GM12892 (cell line): ENCODE measurements around the gene CEP128.

Source experiments
- POLR2A ChIP-seq: IDR thresholded peaks from 2 replicates; pipeline ENCODE4 v1.6.1; 2011; ENCODE audit warnings: low read depth, low read length, control low read depth
- POLR2AphosphoS5 ChIP-seq: IDR thresholded peaks from 2 replicates; pipeline ENCODE4 v1.6.1; 2011; ENCODE audit warnings: low read depth, low read length, control low read depth
- TAF1 ChIP-seq: IDR thresholded peaks from 2 replicates; pipeline ENCODE4 v1.6.1; 2011; ENCODE audit warnings: low read depth, mild to moderate bottlenecking, control low read depth, low read length, borderline replicate concordance

DNA sequence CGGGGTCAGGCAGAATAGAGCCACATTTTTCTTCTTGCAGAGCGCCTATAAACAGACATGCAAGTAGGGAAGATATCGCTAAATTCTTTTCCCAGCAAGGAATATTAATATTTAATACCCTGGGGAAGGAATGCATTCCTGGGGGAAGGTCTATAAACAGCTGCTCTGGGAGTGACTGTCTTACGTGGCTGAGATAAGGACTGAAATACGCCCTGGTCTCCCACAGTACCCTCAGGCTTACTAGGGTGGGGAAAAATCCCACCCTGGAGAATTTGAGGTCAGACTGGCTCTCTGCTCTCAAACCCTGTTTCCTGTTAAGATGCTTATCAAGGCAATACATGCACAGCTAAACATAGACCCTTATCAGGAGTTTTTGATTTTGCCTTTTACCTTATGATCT, 262.3 kb downstream of the CEP128 start:
- TF ChIP-seq POLR2A, result no peak
- no peak for TF ChIP-seq POLR2AphosphoS5
- no peak for TF ChIP-seq TAF1
